Transverse colon (tissue), 4 donors: ENCODE measurements around the gene GFPT1. TPM values are rescaled to one million over a fixed set of nuclear protein-coding genes. Genes with fewer than 3 reads are reported as not detected.
A peak's percentile ranks its signal among the peaks of the same experiment; 100 is the strongest.

Source experiments
- DNase-seq: peaks from one replicate; pipeline ENCODE4 v3.0.0-alpha.2; 2019
- H3K27ac ChIP-seq, 4 donors: fragments of 200-600 bp; sonication (generic); 2 replicates each; pipeline ENCODE4 v1.5.1; 2016 to 2018; ENCODE audit warnings: inconsistent platforms in 4 of 4
- H3K27me3 ChIP-seq: fragments of 200-600 bp; sonication (generic); 2 replicates; pipeline ENCODE4 v1.5.1; 2017; ENCODE audit warnings: inconsistent platforms
- H3K36me3 ChIP-seq, 4 donors: fragments of 200-600 bp; sonication (generic); 2 replicates each; pipeline ENCODE4 v1.5.1; 2017 to 2019; ENCODE audit warnings: inconsistent platforms in 4 of 4
- H3K4me1 ChIP-seq, 4 donors: fragments of 200-600 bp; sonication (generic); 2 replicates each; pipeline ENCODE4 v1.5.1; 2017 to 2020; ENCODE audit warnings: inconsistent platforms in 4 of 4
- H3K4me3 ChIP-seq, 4 donors: fragments of 200-600 bp; sonication (generic); 1 replicate in 1 of 4; 2 replicates in 3 of 4; pipeline versions ENCODE4 v1.5.1 to v1.6.1; 2017 to 2019; ENCODE audit warnings: inconsistent platforms in 4 of 4
- H3K9me3 ChIP-seq, 2 donors: fragments of 200-600 bp; sonication (generic); 2 replicates each; pipeline ENCODE4 v1.5.1; 2017 to 2019; ENCODE audit warnings: inconsistent platforms in 2 of 2
- CTCF ChIP-seq, 5 experiments: fragments of 200-600 bp in 3 of 5; fragments of 450-650 bp in 2 of 5; sonication (generic) in 3 of 5; IDR thresholded peaks; 1 replicate in 2 of 5; 2 replicates in 3 of 5; pipeline ENCODE4 v1.5.1; 2016 to 2017; ENCODE audit warnings: antibody characterized with exemption in 5 of 5, inconsistent platforms in 3 of 5, mild to moderate bottlenecking in 2 of 5, moderate library complexity in 1 of 5
- EP300 ChIP-seq: sonication (generic); formaldehyde crosslinking; IDR thresholded peaks from one replicate; pipeline ENCODE4 v1.6.1; 2017; ENCODE audit warnings: antibody characterized with exemption, low read depth
- POLR2A ChIP-seq: fragments of 450-650 bp; IDR thresholded peaks from one replicate; pipeline ENCODE4 v1.6.1; 2016; ENCODE audit warnings: antibody characterized with exemption, mild to moderate bottlenecking, moderate library complexity
- POLR2AphosphoS5 ChIP-seq, 3 donors: sonication (generic); formaldehyde crosslinking; IDR thresholded peaks; one replicate each; pipeline ENCODE4 v1.6.1; 2016; ENCODE audit warnings: antibody characterized with exemption in 3 of 3
- WGBS, 2 donors: methylation state at CpG; one replicate each; pipeline ENCODE4 v1.1.5; 2018; ENCODE audit warnings: low coverage in 1 of 2; 5-methylcytosine and 5-hydroxymethylcytosine counted together
- in situ Hi-C, 4 donors: fragments of 200-750 bp; cut with MboI; loops; one replicate each; pipeline versions ENCODE4 v1.15.0 to v1.15.1; 2017; ENCODE audit warnings: low sequenced_read_pairs in 3 of 4, low pct_ligation_motif_present in 1 of 4, low pct_unique_long_range_greater_than_20kb in 1 of 4
- intact Hi-C: fragments of 100-400 bp; cut with DNase I; formaldehyde crosslinking; loops from one replicate; pipeline ENCODE4 v1.15.1; 2023; ENCODE audit warnings: low total_unique reads
- total RNA-seq, 4 donors: library from RNA; depleted of rRNA; stranded (reverse); fragments of >200 nt; gene quantifications; one replicate each; pipeline ENCODE4 v1.1.0, GENCODE V29; 2016

GFPT1 gene
- total RNA-seq, 4 donors from 2014 or later, result 28.4 to 108 (median 46.9) TPM

DNA sequence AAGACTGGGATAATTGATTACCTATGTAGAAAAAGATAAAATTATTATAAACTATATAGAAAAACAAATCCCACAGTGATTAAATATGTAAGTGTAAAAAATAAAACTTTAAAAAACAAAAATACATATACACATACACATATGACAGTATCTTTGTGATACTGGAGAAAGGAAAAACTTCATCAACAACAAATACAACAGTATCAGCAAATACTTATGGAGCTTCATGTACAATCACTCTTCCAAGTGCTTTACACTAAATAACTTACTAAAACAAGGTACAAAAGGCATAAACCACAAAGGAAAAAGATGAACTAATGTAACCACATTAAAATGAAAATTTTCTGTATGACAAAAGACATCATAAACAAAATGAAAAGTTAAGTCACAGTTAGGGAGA lies 24.1 kb upstream of the GFPT1 start:
- H3K36me3 ChIP-seq, result peaks cover 0 to 53% (median 15%) of the 10 kb centered on the region in 4 donors
- no peaks in the 10 kb centered on the region for H3K4me1 ChIP-seq
- no peak for DNase-seq
- H3K27me3 ChIP-seq, result no peaks in the 10 kb centered on the region
- in situ Hi-C loops (no loop called here), intact Hi-C loops (no loop called here)
- no peaks in the 10 kb centered on the region for H3K9me3 ChIP-seq
- H3K4me3 ChIP-seq, result no peak overlapping the region
- TF ChIP-seq CTCF (IDR thresholded peaks at IDR 0.05), result no peak
- TF ChIP-seq EP300, result no peak
- no peak for TF ChIP-seq POLR2A
- no peak for TF ChIP-seq POLR2AphosphoS5 (IDR thresholded peaks at IDR 0.05)
- H3K27ac ChIP-seq, result no peak overlapping the region

- Histone ChIP-seq H3K27ac (no peak overlapping the region), H3K4me1 (no peaks in the 10 kb centered on the region), H3K27me3 (no peaks in the 10 kb centered on the region), H3K4me3 (no peak overlapping the region), H3K36me3 (peaks cover 0 to 54% (median 15%) of the 10 kb centered on the region in 4 donors), H3K9me3 (no peaks in the 10 kb centered on the region)
- in situ Hi-C loops (no loop called here), intact Hi-C loops (no loop called here)
- DNase-seq, result no peak
- TF ChIP-seq POLR2A, result no peak
- no peak for TF ChIP-seq POLR2AphosphoS5 (IDR thresholded peaks at IDR 0.05)
- no peak for TF ChIP-seq CTCF (IDR thresholded peaks at IDR 0.05)
- TF ChIP-seq EP300, result no peak
Measured at GRCh38 chr2:69405306-69405705, 18.3 kb upstream of the GFPT1 start.

DNA sequence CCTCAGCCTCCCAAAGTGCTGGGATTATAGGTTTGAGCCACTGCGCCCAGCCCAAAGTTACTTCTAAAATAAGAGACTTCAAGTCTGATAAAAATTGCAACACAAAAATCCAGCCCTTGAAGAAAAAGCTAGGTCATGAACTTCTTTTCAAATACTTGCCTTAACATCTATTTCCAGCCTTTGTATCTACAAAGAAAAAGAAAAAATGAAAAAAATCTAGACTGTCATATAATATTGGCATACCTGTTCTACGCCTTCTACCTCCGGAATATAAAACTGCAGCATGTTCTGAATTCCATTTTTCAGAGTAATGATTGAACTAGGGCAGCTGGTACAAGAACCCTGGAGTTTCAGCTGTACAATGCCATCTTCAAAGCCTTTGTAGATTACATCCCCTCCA lies 13.1 kb upstream of the GFPT1 start:
- in situ Hi-C loops, result no loop called here
- no peak overlapping the region for H3K27ac ChIP-seq
- H3K4me3 ChIP-seq, result no peak overlapping the region
- no peaks in the 10 kb centered on the region for H3K27me3 ChIP-seq
- H3K4me1 ChIP-seq, result peaks cover 0 to 16% (median 0%) of the 10 kb centered on the region in 4 donors
- DNase-seq, result no peak
- 92 to 96% methylated on average over 3 of the region's 3 CpGs for WGBS, 2 donors
- no peak for TF ChIP-seq EP300
- TF ChIP-seq POLR2A, result no peak
- TF ChIP-seq POLR2AphosphoS5 (IDR thresholded peaks at IDR 0.05), result no peak
- no peak for TF ChIP-seq CTCF (IDR thresholded peaks at IDR 0.05)
- H3K9me3 ChIP-seq, result no peaks in the 10 kb centered on the region
- peaks cover 0 to 52% (median 24%) of the 10 kb centered on the region in 4 donors for H3K36me3 ChIP-seq
- intact Hi-C loops, result no loop called here

DNA sequence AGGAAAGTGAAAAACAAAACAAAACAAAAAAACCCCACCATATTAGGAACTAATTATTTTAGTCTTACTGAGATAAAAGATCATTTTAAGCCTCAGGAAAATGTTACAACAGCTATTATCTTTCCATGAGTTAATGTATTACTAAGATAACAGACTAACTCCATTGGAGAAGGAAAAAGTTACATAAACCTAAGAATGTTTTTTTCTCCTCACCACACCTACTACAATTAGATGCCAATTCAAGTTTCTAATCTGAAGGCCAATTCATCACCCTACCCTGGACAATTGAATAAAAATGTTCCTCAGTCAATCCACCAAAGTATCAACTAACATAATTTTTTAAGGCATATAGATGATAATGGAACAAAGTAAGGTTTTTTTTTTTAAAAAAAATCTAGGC lies 10.2 kb upstream of the GFPT1 start:
- in situ Hi-C loops, result no loop called here

GRCh38 chr2:69395866-69396265 lies 8.8 kb upstream of the GFPT1 start:
- in situ Hi-C loops, result no loop called here
- WGBS, 2 donors, result 10 to 24% methylated on average over 1 of the region's 1 CpG

More for the DNA sequence above, 10.2 kb upstream of the GFPT1 start:
- no peak for DNase-seq
- intact Hi-C loops, result no loop called here
- Histone ChIP-seq H3K9me3 (no peaks in the 10 kb centered on the region), H3K27ac (peak overlapping the region; percentile 5 to 51 (median 30)), H3K36me3 (peaks cover 0 to 29% (median 12%) of the 10 kb centered on the region in 4 donors), H3K4me3 (no peak overlapping the region), H3K4me1 (peaks cover 0 to 16% (median 0%) of the 10 kb centered on the region in 4 donors), H3K27me3 (no peaks in the 10 kb centered on the region)
- TF ChIP-seq POLR2A, result no peak

More at GRCh38 chr2:69395866-69396265, 8.8 kb upstream of the GFPT1 start:
- Histone ChIP-seq H3K27ac (no peak overlapping the region), H3K9me3 (no peaks in the 10 kb centered on the region), H3K4me3 (no peak overlapping the region), H3K4me1 (peaks cover 0 to 21% (median 0%) of the 10 kb centered on the region in 4 donors), H3K27me3 (no peaks in the 10 kb centered on the region), H3K36me3 (peaks cover 0 to 29% (median 11%) of the 10 kb centered on the region in 4 donors)
- DNase-seq, result no peak
- TF ChIP-seq EP300 (no peak), POLR2A (no peak)
- intact Hi-C loops, result no loop called here
